HepG2 (cell line): Measurements from ENCODE around the gene JMJD7. TPM values are rescaled to one million over a fixed set of nuclear protein-coding genes. Genes with fewer than 3 reads are reported as not detected.

Experiments used
- ATAC-seq: fragments of 200-7000 bp; cut with Tn5 transposase; 3 replicates; pipeline ENCODE4 v1.9.1; 2020; ENCODE audit warnings: mild to moderate bottlenecking, moderate library complexity
- BruUV-seq: library from RNA; stranded (reverse); fragments of 400-500 nt; replicated peaks from 2 replicates; lab custom pipeline; 2021; lab: Mats Ljungman, UMichigan
- CTCF ChIA-PET: fragments of 300-600 bp; formaldehyde crosslinking; extraction: SDS; loops from one replicate; lab custom pipeline; 2021; ENCODE audit warnings: low total read pairs, inconsistent platforms, low intra/inter-chr PET ratio; lab: Yijun Ruan, JAX
- POLR2A ChIA-PET: fragments of 350-600 bp; sonication (Branson Sonifier 250); formaldehyde crosslinking; loops from one replicate; lab custom pipeline; 2020; ENCODE audit warnings: antibody characterized with exemption, inconsistent platforms; lab: Yijun Ruan, JAX
- DNase-seq: peaks from one replicate; pipeline ENCODE4 v3.0.0-alpha.2; 2015; ENCODE audit warnings: low spot score
- FAIRE-seq: peaks from 3 replicates; lab custom pipeline; 2011; peaks lifted over from hg19 to GRCh38; lab: Jason Lieb, UNC
- H2AFZ ChIP-seq: one replicate; pipeline ENCODE4 v1.6.1; 2011; ENCODE audit warnings: low read length, inconsistent platforms
- H3K27ac ChIP-seq: fragments of 300-600 bp; 3 replicates; pipeline ENCODE4 v1.8.0; 2011; ENCODE audit warnings: mixed run types, mild to moderate bottlenecking, mixed read lengths, low read length, inconsistent platforms; ENCODE audit not compliant: insufficient read depth; ENCODE audit errors: extremely low read length
- H3K27me3 ChIP-seq, 2 experiments: fragments of 200-600 bp in 1 of 2; 2 replicates in 1 of 2; 3 replicates in 1 of 2; pipeline versions ENCODE4 v1.6.0 to v1.8.0; 2011; ENCODE audit warnings: low read length in 2 of 2, mild to moderate bottlenecking in 2 of 2, moderate library complexity in 2 of 2, inconsistent platforms in 1 of 2; ENCODE audit not compliant: insufficient read depth in 2 of 2, control insufficient read depth in 1 of 2
- H3K36me3 ChIP-seq, 2 experiments: fragments of 200-600 bp in 1 of 2; replicated peaks in 1 of 2; 2 replicates in 1 of 2; 3 replicates in 1 of 2; pipeline versions ENCODE4 v1.5.1 to v1.8.0; 2011; ENCODE audit warnings: low read length in 2 of 2, inconsistent platforms in 1 of 2; ENCODE audit not compliant: insufficient read depth in 2 of 2, control insufficient read depth in 1 of 2
- H3K4me1 ChIP-seq: 2 replicates; pipeline ENCODE4 v1.5.1; 2012; ENCODE audit warnings: low read length, inconsistent platforms; ENCODE audit not compliant: insufficient read depth
- H3K4me2 ChIP-seq: 2 replicates; pipeline ENCODE4 v1.6.0; 2011; ENCODE audit warnings: low read depth, low read length, inconsistent platforms
- H3K4me3 ChIP-seq, 3 experiments: fragments of 200-600 bp in 1 of 3; sonication (generic), shearing (Covaris generic) in 1 of 3; replicated peaks in 1 of 3; 2 replicates each; pipeline ENCODE4 v1.5.1; 2011 to 2016; ENCODE audit warnings: low read length in 3 of 3, inconsistent platforms in 2 of 3, low read depth in 2 of 3, mild to moderate bottlenecking in 2 of 3, control low read depth in 1 of 3, mixed read lengths in 1 of 3; ENCODE audit not compliant: insufficient read depth in 1 of 3
- H3K79me2 ChIP-seq: one replicate; pipeline ENCODE4 v1.6.1; 2011; ENCODE audit warnings: low read length, inconsistent platforms; ENCODE audit not compliant: insufficient read depth
- H3K9ac ChIP-seq: 2 replicates; pipeline ENCODE4 v1.6.0; 2011; ENCODE audit warnings: mild to moderate bottlenecking, low read depth, low read length, inconsistent platforms; ENCODE audit not compliant: insufficient read depth
- H3K9me3 ChIP-seq: 2 replicates; pipeline ENCODE4 v1.5.1; 2012; ENCODE audit warnings: mild to moderate bottlenecking, low read length
- H4K20me1 ChIP-seq: 2 replicates; pipeline ENCODE4 v1.6.0; 2011; ENCODE audit warnings: inconsistent platforms, mild to moderate bottlenecking, low read length, moderate library complexity; ENCODE audit not compliant: insufficient read depth
- ARID4A ChIP-seq: sonication (generic); formaldehyde crosslinking; IDR thresholded peaks from 2 replicates; pipeline ENCODE4 v1.5.0; 2020; ENCODE audit warnings: mild to moderate bottlenecking, missing genetic modification reagents, borderline replicate concordance
- ASH2L ChIP-seq: fragments of 300-600, 200-600 bp; sonication (generic); IDR thresholded peaks from 2 replicates; pipeline ENCODE4 v1.7.0; 2017; ENCODE audit warnings: low read depth, mild to moderate bottlenecking, moderate library complexity, mixed read lengths, low read length; ENCODE audit not compliant: insufficient read length
- BORCS8-MEF2B ChIP-seq: sonication (generic); formaldehyde crosslinking; IDR thresholded peaks from 2 replicates; pipeline ENCODE4 v1.8.0; 2022; ENCODE audit warnings: mild to moderate bottlenecking, missing genetic modification reagents
- GABPB1 ChIP-seq: IDR thresholded peaks from 2 replicates; pipeline ENCODE4 v1.6.1; 2016; ENCODE audit warnings: mild to moderate bottlenecking, missing genetic modification reagents, moderate library complexity, missing compliant biosample characterization
- KDM1A ChIP-seq: IDR thresholded peaks from 2 replicates; pipeline ENCODE4 v1.6.1; 2016; ENCODE audit warnings: missing compliant biosample characterization
- TBX3 ChIP-seq: fragments of 450-650 bp; IDR thresholded peaks from 2 replicates; pipeline ENCODE4 v1.6.1; 2017; ENCODE audit warnings: antibody characterized with exemption, mild to moderate bottlenecking, inconsistent platforms, borderline replicate concordance
- TSC22D2 ChIP-seq: sonication (generic); formaldehyde crosslinking; IDR thresholded peaks from 2 replicates; pipeline ENCODE4 v1.5.1; 2020; ENCODE audit warnings: missing genetic modification reagents, mild to moderate bottlenecking, borderline replicate concordance
- ZBTB14 ChIP-seq: sonication (generic); formaldehyde crosslinking; IDR thresholded peaks from 2 replicates; pipeline ENCODE4 v1.4.0; 2020; ENCODE audit warnings: missing genetic modification reagents
- ZFX ChIP-seq: sonication (generic); formaldehyde crosslinking; IDR thresholded peaks from 2 replicates; pipeline ENCODE4 v1.4.0; 2020; ENCODE audit warnings: mild to moderate bottlenecking, low read depth, missing genetic modification reagents, moderate library complexity
- ZNF251 ChIP-seq: sonication (generic); formaldehyde crosslinking; IDR thresholded peaks from 2 replicates; pipeline ENCODE4 v1.9.0; 2021; ENCODE audit warnings: mild to moderate bottlenecking, missing genetic modification reagents
- ZNF577 ChIP-seq: sonication (generic); formaldehyde crosslinking; IDR thresholded peaks from 2 replicates; pipeline ENCODE4 v1.4.0; 2020; ENCODE audit warnings: mild to moderate bottlenecking, low read depth, missing genetic modification reagents, borderline replicate concordance
- in situ Hi-C: cut with HindIII; loops from 2 replicates; pipeline ENCODE4 v1.10.0; 2017; ENCODE audit warnings: low pct_unique_long_range_greater_than_20kb; ENCODE audit not compliant: extremely low pct_ligation_motif_present
- intact Hi-C: fragments of 100-400 bp; cut with micrococcal nuclease; formaldehyde crosslinking; loops from one replicate; pipeline ENCODE4 v1.10.0; 2022; ENCODE audit not compliant: unreplicated experiment
- polyA plus RNA-seq, 8 experiments: library from polyadenylated mRNA; depleted of rRNA in 3 of 8; stranded (reverse) in 7 of 8; unstranded in 1 of 8; fragments of >200 nt; fragmentation: Illumina TruSeq in 4 of 8; extraction: Trizol in 4 of 8; gene quantifications; 2 replicates each; pipeline versions ENCODE4 v1.2.1 to v1.2.3, GENCODE V29; 2011 to 2016; ENCODE audit warnings: low read depth in 4 of 8, missing spikeins in 1 of 8, mixed read lengths in 1 of 8; ENCODE audit not compliant: insufficient read depth in 1 of 8
- total RNA-seq, 5 experiments: library from RNA; depleted of rRNA; stranded (reverse); fragments of >200 nt; fragmentation: Illumina TruSeq; extraction: Trizol; gene quantifications; 2 replicates each; pipeline ENCODE4 v1.2.3, GENCODE V29; 2016; ENCODE audit warnings: low read depth in 1 of 5
- TF ChIP-seq, protein P1 (sequence below): IDR thresholded peaks from 2 replicates; pipeline ENCODE4 v1.6.1; 2016; ENCODE audit warnings: missing compliant biosample characterization, missing genetic modification reagents, borderline replicate concordance

Gene JMJD7
- total and polyA plus RNA-seq, 2 of the 13 experiments (the other 11 are each of a cell fraction or from before 2014, with no cell fraction given) = 6.4 to 7.1 TPM

- POLR2A ChIA-PET = no interaction called here
Observed at GRCh38 chr15:41789662-41790061, 38.2 kb upstream of the JMJD7 start.

More at GRCh38 chr15:41789662-41790061, 38.2 kb upstream of the JMJD7 start:
- CTCF ChIA-PET = no interaction called here
- H3K9me3 ChIP-seq = no peaks in the 10 kb centered on the region
- H2AFZ ChIP-seq = no peak overlapping the region
- no TSS peak for BruUV-seq
- H3K4me1 ChIP-seq = peaks cover 31% of the 10 kb centered on the region
- H3K9ac ChIP-seq = no peak overlapping the region
- H3K36me3 ChIP-seq = no peaks in the 10 kb centered on the region
- no peaks in the 10 kb centered on the region for H3K27me3 ChIP-seq
- intact Hi-C loops = no loop called here
- peaks cover 2% of the 10 kb centered on the region for H3K79me2 ChIP-seq
- in situ Hi-C loops = no loop called here
- H4K20me1 ChIP-seq = no peaks in the 10 kb centered on the region
- TF ChIP-seq TBX3 (no peak), ZNF251 (no peak), ZBTB14 (CRISPR knock-in tag) (no peak), KDM1A (CRISPR knock-in tag) (no peak), GABPB1 (no peak), BORCS8-MEF2B (CRISPR knock-in tag) (no peak), ARID4A (CRISPR knock-in tag) (no peak), TSC22D2 (no peak), ZFX (no peak), ASH2L (no peak), ZNF577 (CRISPR knock-in tag) (no peak)
- TF ChIP-seq, protein P1, sequence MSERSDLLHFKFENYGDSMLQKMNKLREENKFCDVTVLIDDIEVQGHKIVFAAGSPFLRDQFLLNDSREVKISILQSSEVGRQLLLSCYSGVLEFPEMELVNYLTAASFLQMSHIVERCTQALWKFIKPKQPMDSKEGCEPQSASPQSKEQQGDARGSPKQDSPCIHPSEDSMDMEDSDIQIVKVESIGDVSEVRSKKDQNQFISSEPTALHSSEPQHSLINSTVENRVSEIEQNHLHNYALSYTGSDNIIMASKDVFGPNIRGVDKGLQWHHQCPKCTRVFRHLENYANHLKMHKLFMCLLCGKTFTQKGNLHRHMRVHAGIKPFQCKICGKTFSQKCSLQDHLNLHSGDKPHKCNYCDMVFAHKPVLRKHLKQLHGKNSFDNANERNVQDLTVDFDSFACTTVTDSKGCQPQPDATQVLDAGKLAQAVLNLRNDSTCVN (CRISPR knock-in tag) = no peak
- no peak for DNase-seq
- H3K4me3 ChIP-seq = no peak overlapping the region
- no peak overlapping the region for H3K27ac ChIP-seq
- ATAC-seq = no peak
- FAIRE-seq = no peak
- no peak overlapping the region for H3K4me2 ChIP-seq
